IPS-15b (cell line): Measurements from ENCODE around the gene ZBTB16.

Experiments
- H3K27me3 ChIP-seq: one replicate; pipeline ENCODE4 v1.6.1; 2013; ENCODE audit warnings: low read length; ENCODE audit not compliant: control insufficient read depth, insufficient read depth
- H3K36me3 ChIP-seq: one replicate; pipeline ENCODE4 v1.6.1; 2013; ENCODE audit warnings: low read length; ENCODE audit not compliant: control insufficient read depth, insufficient read depth
- H3K4me1 ChIP-seq: one replicate; pipeline ENCODE4 v1.6.1; 2013; ENCODE audit warnings: mild to moderate bottlenecking, low read length; ENCODE audit not compliant: control insufficient read depth, insufficient read depth
- H3K4me3 ChIP-seq: one replicate; pipeline ENCODE4 v1.5.1; 2013; ENCODE audit warnings: low read depth, low read length
- H3K9ac ChIP-seq: one replicate; pipeline ENCODE4 v1.6.1; 2013; ENCODE audit warnings: low read depth, mild to moderate bottlenecking, low read length
- H3K9me3 ChIP-seq: one replicate; pipeline ENCODE4 v1.6.1; 2013; ENCODE audit warnings: mild to moderate bottlenecking, low read length; ENCODE audit not compliant: control insufficient read depth, insufficient read depth

ZBTB16 gene

DNA sequence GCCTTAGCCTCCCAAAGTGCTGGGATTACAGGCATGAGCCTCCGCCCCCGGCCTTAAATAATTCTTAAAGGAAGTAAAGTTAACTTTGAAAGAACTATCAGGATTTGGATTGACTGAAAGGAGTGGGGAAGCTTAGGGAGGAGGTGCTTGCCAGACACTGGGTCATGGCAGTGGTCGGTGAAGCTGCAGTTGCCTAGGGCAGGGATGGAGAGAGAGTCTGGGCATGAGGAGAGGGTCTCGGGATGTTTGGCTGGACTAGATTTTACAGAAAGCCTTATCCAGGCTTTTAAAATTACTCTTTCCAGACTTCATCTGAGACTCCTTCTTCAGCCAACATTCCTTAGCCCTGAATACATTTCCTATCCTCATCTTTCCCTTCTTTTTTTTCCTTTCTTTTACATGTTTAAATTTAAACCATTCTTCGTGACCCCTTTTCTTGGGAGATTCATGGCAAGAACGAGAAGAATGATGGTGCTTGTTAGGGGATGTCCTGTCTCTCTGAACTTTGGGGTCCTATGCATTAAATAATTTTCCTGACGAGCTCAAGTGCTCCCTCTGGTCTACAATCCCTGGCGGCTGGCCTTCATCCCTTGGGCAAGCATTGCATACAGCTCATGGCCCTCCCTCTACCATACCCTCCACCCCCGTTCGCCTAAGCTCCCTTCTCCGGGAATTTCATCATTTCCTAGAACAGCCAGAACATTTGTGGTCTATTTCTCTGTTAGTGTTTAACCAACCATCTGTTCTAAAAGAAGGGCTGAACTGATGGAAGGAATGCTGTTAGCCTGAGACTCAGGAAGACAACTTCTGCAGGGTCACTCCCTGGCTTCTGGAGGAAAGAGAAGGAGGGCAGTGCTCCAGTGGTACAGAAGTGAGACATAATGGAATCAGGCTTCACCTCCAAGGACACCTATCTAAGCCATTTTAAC is 236.4 kb downstream of the ZBTB16 start, which contains the start of gene NNMT:
NNMT (plus strand) TSS at position 724 of the 929 bp plus-strand sequence; CDS start at position 882, 158 bp downstream.
- H3K4me3 ChIP-seq: no peak within 1 kb of the TSS
- H3K9ac ChIP-seq: no peak within 1 kb of the TSS
- no peaks in the 10 kb centered on the region for H3K4me1 ChIP-seq
- no peaks in the 10 kb centered on the region for H3K27me3 ChIP-seq
- no peaks in the 10 kb centered on the region for H3K9me3 ChIP-seq
- H3K36me3 ChIP-seq: no peaks in the 10 kb centered on the region

DNA sequence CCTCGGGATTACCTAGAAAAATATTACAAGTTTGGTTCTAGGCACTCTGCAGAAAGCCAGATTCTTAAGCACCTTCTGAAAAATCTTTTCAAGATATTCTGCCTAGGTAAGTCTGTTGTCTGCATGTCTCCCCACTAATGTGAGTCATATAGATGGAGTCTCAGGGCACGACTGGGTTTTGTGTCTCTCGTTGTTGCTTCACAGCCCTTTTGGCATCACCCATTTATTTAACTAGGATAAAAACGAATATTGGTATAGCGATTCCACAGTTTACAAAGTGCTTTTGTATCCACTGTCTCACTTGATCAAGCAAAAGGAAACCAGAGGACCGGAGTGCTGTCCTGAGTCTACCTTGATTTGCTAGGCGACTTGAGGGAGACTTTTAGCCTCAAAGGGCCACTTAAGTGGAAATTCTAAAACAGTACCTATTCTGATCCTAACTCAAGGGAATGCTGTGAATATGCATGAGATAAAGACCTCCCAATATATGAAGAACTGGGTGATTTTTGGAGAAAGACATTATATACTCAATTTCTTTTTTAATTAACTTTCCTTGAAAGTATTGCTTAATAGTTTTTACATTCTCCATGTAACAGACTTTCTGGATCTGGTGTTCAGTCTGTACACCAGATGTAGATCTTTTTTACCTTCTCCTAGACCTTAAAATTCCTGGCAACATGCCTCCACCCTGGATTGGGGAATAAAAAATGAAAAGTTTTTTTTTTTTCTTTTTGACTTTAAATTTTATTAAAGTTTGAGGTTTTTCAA is 237.3 kb downstream of the ZBTB16 start:
- H3K36me3 ChIP-seq: no peaks in the 10 kb centered on the region
- no peak overlapping the region for H3K9ac ChIP-seq
- no peaks in the 10 kb centered on the region for H3K9me3 ChIP-seq
- H3K27me3 ChIP-seq: no peaks in the 10 kb centered on the region
- no peak overlapping the region for H3K4me3 ChIP-seq
- H3K4me1 ChIP-seq: no peaks in the 10 kb centered on the region

DNA sequence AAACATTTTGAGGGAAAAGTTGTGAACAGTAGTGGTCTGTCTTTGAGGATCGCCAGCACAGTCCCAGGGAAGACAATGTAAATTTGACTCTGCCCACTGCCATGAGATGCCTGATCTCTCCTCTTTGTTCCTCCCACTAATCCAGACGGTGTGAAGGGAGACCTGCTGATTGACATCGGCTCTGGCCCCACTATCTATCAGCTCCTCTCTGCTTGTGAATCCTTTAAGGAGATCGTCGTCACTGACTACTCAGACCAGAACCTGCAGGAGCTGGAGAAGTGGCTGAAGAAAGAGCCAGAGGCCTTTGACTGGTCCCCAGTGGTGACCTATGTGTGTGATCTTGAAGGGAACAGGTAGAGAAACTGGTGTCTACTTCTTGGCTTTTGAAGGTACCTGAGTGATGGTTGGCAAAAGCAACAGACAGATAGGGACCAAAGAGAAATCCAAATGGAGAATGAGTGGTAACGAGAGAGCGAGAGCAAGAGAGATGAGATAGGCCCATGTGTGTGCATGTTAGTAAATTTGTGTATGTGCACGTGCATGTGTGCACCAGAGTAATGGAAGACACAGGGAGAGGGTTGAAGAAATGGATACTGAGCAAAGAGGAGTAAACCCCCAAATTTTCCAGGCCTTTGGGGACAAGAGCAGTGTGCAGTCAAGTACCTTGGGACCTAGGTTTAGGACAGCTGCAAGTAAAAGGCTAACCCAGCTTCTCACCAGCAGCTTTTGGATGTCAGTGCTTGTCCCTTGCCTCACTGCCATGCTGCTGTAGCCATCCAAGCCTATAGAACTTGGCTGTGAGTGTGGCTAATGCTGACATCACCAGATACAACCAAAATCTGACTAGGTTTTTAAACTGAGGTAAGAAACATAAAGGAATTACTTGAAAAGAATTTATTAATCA is 238.5 kb downstream of the ZBTB16 start:
- Histone ChIP-seq H3K27me3 (no peaks in the 10 kb centered on the region), H3K9me3 (no peaks in the 10 kb centered on the region), H3K4me3 (no peak overlapping the region), H3K36me3 (no peaks in the 10 kb centered on the region), H3K9ac (no peak overlapping the region), H3K4me1 (no peaks in the 10 kb centered on the region)

GRCh38 chr11:114298710-114299109 is 239.2 kb downstream of the ZBTB16 start:
- Histone ChIP-seq H3K9ac (no peak overlapping the region), H3K36me3 (no peaks in the 10 kb centered on the region), H3K4me1 (no peaks in the 10 kb centered on the region), H3K27me3 (no peaks in the 10 kb centered on the region), H3K9me3 (no peaks in the 10 kb centered on the region), H3K4me3 (no peak overlapping the region)
